Measurements from ENCODE around the gene HDAC7.
"Not testable (repeated sequence)": the region's sequence is repeated elsewhere in the genome, so short reads cannot be mapped to it uniquely, and the experiment has no call there.

The HDAC7 gene

DNA sequence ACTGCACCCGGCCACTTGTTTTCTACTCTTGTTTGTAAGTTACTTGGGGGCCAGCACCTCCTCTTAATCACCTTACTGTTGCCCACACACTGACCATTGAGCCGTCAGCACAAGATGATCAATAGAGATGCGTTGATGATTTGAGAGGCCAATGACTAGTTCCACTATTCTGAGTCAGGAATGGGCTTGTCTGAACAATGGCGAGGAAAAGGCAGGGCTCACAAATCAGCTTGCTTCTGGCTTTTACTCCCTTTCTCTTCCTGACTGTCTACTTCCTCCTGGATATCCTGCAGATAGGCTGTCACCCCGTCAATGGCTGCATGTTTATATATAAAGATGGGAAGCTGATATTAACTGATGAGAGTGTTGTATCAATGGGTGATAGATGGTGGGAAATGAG lies 29.1 kb upstream of the HDAC7 start:
- no peak for DNase-seq (ENCODE audit: low read depth)

DNA sequence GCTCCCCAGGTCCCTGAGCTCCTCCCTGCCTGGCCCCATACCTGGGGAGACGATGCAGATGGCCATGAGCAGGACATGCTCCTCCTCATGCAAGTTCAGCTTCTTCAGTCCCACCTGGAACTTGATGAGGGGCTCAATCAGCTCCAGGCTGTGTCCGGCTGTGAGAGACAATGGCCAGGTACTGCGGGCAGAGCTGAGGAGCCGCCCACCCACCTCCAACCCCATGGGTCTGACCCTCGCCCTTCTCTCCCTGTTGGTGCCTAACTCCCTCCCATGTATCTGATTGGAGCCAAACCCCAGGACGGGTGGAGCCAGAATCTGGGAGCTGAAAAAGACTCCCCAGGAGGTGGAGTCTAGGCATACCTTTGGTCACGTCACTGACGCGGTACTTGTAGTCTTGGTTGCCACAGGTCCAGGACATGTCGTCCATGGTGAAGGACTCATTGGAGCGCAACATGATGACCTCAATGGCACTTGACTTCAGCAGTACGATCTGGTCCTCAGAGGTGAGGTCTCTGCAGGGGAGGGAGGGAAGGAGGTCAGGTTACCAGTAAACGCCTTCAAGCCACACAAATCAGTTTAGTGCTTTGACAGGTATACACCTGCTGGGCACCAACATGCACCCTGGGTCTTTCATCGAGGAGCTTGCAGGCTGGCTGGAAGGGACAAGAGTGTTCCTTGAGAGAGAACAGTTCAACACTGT lies 26.7 kb upstream of the HDAC7 start:
- DNase-seq (ENCODE audit: low read depth) = no peak

DNA sequence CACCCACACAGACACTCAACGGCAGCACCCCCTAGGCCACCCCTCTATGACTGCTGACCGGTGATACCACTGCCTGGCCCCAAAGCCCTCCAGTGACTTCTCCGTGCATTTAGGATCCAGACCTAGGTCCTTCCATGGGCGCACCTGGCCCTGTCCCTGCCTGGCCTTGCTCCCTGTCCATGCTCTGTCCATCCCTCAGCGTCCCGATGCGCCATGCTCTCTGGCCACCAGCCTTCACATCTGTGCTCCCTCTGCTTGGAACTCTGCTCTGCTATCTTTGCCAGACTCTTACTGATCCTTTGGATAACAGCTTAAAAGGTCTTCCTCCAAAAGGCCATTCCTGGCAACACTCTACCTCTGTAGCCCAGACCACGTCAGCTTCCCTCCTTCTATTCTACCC lies 25.4 kb upstream of the HDAC7 start:
- no peak for DNase-seq (ENCODE audit: low read depth)

DNA sequence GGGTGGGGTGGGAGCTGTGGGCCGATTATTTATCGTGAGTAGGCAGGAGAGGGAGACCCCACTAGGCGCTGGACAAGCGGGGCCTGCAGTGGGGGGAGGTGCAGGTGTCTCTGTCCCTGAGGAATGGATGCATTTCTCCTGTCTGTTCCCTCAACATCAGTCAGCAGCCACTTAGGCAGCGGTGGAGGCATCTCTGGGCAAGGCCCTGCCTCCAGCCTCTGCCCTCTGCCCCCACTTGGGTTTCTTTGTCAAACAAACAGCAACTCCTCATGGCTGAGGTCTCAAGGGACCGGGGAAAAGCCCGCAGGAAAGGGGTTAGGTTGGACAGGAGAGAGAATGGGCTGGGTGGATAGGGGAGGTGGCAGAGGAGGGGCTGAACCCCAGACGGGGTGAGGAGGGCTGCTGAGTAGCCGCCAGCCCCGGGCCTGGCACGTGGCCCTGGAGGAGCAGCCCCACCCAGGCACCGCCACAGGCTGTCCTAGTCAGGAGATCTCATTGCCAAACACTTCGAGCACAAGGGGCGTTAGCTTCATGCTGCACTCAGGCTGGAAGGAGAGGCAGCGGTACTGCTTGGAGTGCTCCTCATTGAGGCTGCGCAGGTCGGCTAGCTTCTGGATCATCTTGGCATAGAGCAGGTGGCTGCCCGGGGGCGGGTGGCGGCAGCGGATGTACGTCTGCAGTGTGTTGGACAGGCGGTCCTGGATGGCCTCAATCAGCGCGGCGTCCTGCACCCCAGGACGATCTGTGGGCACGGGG lies 24.7 kb upstream of the HDAC7 start:
- DNase-seq (ENCODE audit: low read depth) = no peak

DNA sequence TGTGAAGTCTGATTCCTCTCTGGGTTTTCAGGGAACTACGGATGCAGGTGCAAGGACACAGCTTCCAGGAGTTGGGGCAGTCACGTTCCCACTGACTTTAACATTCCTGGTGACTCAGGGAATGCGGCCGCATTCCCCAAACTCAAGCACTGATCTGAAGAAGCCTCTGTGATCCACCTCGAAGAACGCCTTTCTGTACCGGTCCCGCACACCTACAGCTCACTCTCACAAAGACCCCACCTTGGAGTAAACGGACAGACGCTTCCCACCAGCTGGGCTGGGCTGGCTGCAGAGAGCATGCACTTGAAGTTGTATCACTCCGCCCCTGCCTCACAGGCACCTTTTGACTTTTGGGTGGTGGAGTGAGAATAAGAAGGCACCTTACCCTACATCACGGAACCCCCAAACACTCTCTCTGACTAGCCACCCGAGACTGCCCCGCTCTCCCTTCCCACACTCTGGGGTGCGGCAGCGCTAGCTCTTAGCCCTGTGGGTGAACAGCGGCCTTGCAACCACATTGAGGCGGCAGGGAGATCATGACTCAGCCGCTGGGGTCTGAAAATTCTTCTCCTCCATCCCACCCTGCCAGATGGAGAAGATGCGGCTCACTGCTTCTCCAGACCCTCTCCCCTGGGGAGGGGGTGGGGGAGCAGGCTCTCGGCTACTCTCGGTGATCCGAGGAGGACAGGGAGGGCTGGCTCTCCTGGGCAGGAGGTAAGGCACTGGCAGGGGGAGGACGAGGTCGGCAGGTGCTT lies 23.7 kb upstream of the HDAC7 start:
- no peak for DNase-seq (ENCODE audit: low read depth)

DNA sequence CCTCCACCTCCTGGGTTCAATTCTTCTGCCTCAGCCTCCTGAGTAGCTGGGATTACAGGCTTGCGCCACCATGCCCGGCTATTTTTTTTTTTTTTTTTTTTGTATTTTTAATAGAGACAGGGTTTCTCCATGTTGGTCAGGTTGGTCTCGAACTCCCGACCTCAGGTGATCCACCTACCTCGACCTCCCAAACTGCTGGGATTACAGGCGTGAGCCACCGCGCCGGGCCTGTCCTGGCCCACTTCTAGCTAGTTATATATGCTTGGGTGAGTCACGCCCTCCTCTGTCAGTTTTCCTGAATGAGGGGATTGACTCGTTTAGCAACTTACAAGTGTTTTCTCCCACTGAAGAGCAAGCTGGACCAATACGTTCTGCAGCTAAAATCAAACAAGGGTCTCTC lies 22.8 kb upstream of the HDAC7 start:
- DNase-seq (ENCODE audit: low read depth) = not testable (repeated sequence)

DNA sequence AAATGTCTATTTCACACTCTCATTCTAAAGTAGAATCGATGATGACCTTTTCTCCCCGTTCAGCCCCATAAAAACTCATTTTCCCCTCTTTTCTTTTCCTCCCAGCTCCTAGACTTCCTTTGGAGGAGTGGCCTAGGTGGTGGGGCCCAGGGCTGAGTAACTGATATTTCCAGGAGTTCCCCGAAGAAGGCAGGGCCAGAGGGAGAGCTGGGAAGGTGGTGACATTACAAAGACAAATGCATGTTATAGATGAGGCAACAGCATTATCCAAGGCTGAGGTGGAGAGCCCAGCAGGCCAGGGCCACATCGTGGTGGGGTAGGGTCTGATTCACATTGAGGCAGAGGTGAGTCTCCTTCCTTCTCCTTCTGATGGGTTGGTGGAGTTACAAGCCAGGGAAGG lies 22.2 kb upstream of the HDAC7 start:
- no peak for DNase-seq (ENCODE audit: low read depth)

DNA sequence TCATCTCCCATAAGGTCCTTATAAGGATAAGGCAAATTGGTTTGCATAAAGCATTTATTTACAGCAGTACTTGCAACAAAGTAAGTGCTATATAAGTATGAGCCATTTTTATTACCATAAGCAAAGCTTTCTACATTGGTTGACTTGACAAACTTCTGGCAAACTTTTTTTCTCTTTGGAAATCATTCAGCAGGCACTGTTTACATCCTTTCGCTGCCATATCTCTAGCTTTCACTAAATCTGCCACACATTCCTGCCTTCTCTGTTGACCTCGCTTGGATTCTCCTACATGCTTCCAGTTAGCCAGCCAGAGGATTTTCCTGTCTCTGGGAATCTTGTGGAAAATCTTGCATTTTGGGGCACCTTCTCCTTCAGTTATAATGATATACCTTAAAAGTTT lies 21.8 kb upstream of the HDAC7 start:
- DNase-seq (ENCODE audit: low read depth) = no peak

DNA sequence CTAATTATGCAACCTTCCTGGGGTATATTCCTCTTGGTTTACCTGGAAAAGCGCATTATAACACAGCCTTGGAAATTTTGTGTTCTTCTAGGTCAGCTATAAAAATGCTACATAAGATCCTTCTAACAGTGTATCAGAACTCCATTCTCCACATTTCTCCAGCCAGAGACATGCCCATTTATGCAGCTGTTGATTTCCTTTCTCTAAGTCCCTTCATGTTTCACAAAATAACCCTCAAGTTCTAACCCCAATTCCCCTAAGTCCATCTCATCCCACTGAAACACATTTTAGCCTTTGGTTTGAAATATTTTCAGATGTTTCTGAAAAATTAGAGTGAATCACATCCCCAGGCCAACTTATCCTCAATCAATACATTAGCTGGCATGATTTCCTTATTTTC lies 20.9 kb upstream of the HDAC7 start:
- no peak for DNase-seq (ENCODE audit: low read depth)

DNA sequence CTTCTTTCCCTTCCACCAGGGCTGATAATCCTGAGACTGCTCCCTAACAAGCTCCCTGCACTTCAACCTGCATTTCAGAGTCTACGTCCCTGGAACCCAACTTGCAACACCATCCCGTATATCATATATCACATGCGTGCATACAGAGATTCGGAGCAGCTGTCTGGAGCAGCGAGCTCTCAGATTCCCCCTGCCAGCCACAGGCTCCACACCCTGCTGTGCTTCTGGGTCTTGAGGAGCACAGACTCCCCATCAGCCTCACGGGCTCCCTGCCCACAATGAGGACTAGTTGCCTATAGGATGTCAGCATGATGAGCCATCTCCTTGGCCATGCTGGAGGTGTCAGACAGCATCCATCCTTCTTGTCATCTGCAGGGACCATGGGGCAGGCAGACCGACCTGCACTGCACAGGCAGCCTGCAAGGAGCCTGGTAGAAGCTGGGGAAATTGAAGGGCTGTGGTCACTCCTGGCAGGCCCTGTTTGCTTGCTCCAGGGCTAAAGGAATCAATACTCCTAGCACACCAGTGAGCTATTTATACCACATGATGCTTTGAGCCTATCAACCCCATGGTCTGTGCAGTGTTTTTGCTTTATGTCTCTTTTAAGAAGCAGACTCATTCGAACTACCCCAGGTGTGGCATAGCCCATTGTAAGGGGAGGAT lies 19.6 kb upstream of the HDAC7 start:
- no peak for DNase-seq (ENCODE audit: low read depth)

DNA sequence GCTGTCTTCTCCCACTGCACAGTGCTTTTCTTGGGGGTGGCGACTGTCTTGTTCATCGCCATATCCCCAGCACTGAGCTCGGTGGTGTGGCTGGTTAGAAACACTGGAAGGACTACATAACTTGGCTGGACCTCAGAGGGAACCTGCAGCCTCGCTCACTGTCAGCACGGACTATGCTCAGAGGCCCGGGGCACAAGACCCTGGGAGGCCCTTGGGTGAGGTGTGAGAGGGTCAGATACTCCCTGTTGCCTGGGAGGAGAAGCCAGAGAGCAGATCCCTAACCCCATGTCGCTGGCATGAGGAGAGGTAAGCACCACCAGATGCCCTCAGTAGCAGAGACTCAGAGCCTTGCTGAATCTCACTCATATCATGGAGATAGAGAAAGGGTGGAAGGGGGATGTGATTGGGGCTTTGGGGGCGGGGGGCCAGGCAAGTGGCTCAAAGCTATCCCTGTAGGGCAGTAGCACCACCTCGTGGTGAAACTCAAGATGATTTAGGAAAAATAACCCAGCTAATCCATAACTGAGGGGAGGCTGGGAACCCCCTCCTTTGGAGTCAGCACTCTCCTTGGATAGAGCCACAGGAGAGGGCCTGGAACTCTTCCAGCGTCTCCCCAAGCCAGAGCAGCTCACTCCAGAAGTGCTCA lies 18.7 kb upstream of the HDAC7 start:
- DNase-seq (ENCODE audit: low read depth) = no peak

DNA sequence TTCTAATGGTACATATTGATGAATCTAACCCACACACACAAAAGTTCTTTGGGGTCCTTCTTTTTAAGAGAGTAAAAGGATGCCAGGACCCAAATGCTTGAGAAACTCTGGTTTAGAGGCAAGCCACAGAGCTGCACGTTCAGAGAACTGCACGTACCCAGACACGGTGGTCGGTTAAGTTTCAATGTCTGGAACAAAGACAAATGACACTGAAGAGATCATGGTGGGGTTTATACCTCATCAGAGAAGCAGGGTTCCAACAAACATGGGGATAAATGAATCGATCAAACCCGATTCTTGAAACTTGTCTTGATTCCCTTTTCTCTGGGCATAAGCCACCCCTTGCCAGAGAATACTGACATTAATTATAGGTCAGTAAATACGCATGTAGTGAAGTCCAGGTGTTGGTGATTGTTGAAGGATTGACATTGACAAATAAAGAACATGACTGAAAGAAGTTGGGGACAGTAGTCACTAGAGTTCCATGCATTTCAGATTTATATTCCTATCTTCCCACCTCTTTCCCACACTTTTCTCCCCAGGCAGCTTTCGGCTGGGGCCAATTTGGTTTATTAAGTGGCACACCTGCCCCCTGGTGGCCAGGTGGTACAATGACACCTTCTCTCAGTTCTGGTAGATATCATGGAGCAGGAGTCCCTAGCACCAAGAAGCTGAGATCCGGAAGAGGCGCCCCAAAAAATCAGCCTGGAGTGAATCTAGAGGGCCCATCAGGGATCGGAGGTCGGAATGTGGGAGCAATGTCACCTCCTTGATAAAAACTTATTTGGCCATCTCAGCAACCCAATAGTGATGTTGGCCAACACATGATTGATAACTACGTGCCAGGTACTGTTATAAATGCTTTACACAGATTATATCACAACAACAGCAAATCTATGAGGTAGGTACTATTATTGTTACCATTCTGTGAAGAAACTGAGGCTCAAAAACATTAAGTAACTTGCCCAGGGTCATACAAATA lies 17.8 kb upstream of the HDAC7 start:
- no peak for DNase-seq (ENCODE audit: low read depth)

DNA sequence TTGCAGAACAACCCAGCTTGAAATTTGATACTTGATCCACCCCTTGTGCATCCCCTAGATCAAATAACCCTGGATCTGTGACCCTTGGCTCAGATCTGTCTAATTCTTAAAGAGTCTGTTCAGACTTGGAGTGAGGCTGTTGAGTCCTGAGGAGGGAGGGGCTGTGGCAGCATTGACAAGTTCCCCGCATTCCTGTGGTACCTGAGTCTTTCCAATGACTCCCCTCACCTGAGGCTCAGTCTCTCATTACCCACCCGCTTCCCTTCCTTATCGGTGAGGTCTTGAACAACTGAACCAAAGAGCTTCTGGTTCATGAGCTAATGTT lies 16.1 kb upstream of the HDAC7 start:
- no peak for DNase-seq (ENCODE audit: low read depth)

DNA sequence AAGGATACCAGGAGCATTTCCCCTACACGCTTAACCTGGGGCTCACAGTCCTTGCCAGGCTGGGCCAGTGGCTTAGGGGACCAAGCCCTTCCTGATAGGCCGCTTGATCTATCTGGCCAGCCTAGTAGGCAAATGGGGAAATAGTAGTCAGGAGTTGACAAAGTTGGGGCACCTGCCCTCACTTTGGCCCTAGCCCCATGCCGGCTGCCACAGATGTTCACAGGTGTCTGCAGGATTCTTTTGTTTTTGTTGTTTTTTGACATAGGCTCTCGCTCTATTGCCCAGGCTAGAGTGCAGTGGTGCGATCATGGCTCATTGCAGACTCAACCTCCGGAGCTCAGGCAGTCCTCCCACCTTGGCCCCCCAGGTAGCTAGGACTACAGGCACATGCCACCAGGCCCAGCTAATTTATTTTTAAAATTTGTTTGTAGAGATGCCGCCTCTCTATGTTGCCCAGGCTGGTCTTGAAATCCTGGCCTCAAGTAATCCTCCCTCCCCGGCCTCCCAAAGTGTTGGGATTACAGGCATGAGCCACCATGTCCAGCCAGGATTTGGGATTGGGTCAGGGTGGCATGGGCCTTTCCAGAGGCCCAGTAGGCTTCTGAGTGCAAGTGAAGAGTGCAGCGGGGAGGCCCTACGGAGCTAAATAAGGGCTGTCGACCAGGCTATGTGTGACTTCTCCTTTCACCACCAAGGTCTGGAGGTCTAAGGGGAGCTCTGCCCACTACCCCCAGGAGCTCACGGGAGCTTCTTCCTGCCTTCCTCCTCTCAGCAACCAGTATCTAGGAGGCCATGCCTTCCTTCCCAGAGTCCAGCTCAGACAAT lies 15.5 kb upstream of the HDAC7 start:
- no peak for DNase-seq (ENCODE audit: low read depth)

DNA sequence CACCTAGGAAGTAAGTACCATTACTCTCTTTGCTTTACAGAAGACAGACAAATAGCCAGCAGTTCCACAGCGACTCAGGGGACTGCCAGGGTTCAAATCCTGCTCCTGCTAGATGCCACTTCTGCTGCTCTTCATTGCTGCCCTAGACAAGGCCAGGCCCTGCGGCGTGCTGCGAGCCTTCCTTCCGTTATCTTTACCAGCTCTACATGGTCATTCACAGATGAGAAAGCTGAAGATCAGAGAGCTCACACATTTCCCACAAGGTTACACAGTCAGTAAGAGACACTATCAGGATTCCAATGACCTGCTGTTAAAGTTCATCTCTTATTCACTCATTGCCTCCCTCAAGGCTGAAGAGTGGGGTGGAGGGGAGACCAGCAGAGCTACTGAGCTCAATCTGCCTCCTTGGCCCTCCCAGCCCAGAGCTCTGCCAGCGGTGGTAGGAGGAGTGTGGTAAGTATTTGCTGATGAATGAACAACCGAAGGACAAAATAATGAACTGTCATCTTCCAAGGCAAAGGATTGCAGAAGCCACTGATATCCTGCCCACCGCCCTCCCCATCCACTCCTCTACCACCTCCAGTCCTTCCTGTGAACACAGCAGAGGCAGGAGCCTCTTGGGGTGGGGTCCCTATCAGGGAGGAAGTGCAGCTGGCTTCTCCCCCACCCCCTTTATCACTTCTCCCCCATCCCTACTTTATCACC lies 14.6 kb upstream of the HDAC7 start:
- DNase-seq (ENCODE audit: low read depth) = no peak

DNA sequence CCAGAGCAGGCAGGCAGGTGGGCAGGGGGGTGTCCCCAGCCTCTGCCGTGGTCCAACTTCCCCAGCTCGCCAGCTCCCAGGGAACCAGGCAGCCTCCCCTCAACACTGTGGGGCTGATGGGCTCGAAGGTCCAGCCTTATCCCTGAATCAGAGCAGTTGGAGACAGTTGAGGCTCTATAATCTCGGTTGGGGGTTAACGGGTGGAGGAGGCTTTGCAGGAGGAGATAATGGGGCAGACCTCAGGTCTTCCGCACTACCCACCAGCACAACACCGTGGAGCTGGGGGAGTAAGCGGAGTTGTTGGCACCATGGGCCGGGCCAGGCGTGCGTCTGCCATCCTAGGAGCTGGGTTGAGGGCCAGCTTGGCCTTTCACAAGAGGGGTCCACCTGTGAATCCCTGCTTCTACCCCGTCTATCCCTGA lies 13.9 kb upstream of the HDAC7 start:
- no peak for DNase-seq (ENCODE audit: low read depth)

DNA sequence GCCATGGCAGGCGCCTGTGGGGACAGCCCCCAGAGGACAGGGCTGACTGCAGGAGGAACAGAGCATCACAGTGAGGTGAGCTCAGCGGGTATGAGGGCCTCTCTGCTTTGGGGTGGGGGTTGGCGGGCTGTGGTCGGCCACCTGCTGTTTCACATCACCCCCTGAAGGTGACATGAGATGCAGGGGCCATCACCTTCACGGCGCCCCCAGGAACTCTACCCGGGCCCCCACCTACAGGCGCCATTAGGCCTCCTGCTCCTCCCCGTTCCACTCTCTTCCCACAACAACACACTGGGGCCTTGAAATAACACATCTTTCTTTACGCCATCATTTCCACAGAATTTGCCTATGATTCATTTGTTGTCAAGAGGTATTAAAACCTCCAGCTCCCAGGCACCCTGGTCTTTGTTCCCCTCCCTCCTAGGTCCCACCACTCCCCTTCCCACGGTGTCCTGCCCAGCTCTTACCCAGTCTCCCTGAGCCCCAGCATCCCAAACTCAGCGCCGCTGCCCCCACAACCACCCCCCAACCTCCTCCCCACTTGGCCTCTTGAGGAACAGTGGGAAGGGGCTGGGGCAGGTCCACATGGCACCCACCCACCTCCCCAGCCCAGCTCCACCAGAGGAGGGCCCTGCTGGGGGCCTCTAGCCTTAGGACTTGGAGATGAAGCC lies 12.7 kb upstream of the HDAC7 start:
- DNase-seq (ENCODE audit: low read depth) = no peak

DNA sequence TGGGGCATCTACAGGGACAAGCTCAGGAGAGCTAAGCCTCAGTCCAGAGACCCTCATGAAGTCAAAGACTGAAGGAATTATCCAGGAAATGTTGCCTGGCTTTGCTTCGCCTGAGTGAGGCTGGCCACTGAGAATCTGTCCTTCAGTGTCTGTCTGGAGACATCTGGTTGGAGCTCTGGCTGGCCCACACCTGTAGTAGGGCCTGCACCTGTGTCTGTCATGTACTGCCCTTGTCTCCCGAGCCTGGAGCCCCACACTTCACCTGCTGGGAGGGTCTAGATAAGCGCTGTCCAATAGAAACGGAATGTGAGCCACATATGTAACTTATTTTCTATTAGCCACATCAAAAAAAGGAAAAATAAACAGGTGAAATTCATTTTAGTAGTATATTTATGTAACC lies 9.9 kb upstream of the HDAC7 start:
- DNase-seq (ENCODE audit: low read depth) = no peak

DNA sequence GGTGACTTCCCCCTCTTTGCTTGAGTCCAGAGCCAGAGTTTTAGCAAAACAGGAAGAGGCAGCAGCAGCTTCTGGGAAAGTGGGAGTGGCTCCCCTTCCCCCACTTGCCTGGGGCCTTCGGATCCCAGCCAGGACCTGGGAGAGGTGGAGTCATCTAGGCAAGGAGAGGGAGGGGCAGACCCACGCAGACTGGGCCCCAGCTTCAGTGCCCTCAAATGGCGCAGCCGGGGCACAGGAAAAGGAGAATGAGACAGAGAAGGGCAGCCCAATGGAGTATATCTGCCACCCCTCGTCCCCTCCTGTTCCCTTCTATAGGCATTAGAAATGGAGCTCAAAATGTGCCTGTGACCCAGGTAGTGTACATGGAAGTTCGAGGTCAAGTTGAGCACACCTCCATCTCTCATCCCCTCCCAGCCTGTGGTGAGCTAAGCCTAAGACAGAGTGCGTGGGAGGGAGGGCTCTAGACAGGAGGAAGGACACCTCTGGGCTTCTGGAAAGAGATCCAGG lies 9.3 kb upstream of the HDAC7 start:
- DNase-seq (ENCODE audit: low read depth) = no peak
